OCI-LY7 (cell line): ENCODE data around the gene EPAS1. TPM values are rescaled to one million over a fixed set of nuclear protein-coding genes. Genes with fewer than 3 reads are reported as not detected.

ENCODE experiments used
- BruUV-seq: library from RNA; stranded (reverse); fragments of 400-500 nt; replicated peaks from 2 replicates; lab custom pipeline; 2021; lab: Mats Ljungman, UMichigan
- CTCF ChIA-PET: fragments of 300-600 bp; sonication (Branson Sonifier 250); formaldehyde crosslinking; loops from one replicate; lab custom pipeline; 2022; ENCODE audit warnings: antibody characterized with exemption; ENCODE audit not compliant: unreplicated experiment; lab: Charles Lee
- POLR2A ChIA-PET: fragments of 300-600 bp; sonication (Branson Sonifier 250); formaldehyde crosslinking; loops from one replicate; lab custom pipeline; 2022; ENCODE audit warnings: antibody characterized with exemption; lab: Charles Lee
- DNase-seq: peaks from one replicate; pipeline ENCODE4 v3.0.0-alpha.2; 2015; ENCODE audit warnings: low spot score
- H2AFZ ChIP-seq: fragments of 200-600 bp; sonication (generic), shearing (Covaris generic); 2 replicates; pipeline ENCODE4 v1.6.1; 2014; ENCODE audit warnings: mild to moderate bottlenecking, antibody characterized with exemption, low read length, moderate library complexity
- H3K27ac ChIP-seq: fragments of 200-600 bp; sonication (generic); 2 replicates; pipeline ENCODE4 v1.5.1; 2014; ENCODE audit warnings: mixed run types, low read depth, mild to moderate bottlenecking, moderate library complexity, low read length, inconsistent platforms; ENCODE audit not compliant: poor library complexity, severe bottlenecking
- H3K36me3 ChIP-seq: fragments of 200-600 bp; sonication (generic); 2 replicates; pipeline ENCODE4 v1.6.1; 2014; ENCODE audit warnings: mild to moderate bottlenecking, antibody characterized with exemption, low read length, moderate library complexity, mixed read lengths; ENCODE audit not compliant: insufficient read depth
- H3K4me1 ChIP-seq: fragments of 200-600 bp; sonication (generic); 2 replicates; pipeline ENCODE4 v1.5.1; 2014; ENCODE audit warnings: mild to moderate bottlenecking, low read length; ENCODE audit not compliant: insufficient read depth, poor library complexity, severe bottlenecking
- H3K4me2 ChIP-seq: fragments of 200-600 bp; sonication (generic); 2 replicates; pipeline ENCODE4 v1.6.1; 2014; ENCODE audit warnings: mild to moderate bottlenecking, low read length
- H3K4me3 ChIP-seq: fragments of 200-600 bp; sonication (generic); 2 replicates; pipeline ENCODE4 v1.5.1; 2014; ENCODE audit warnings: mild to moderate bottlenecking, low read depth, low read length; ENCODE audit not compliant: poor library complexity, severe bottlenecking
- H3K79me2 ChIP-seq: fragments of 200-600 bp; sonication (generic); 2 replicates; pipeline ENCODE4 v1.6.1; 2016; ENCODE audit warnings: low read depth, mild to moderate bottlenecking, low read length, moderate library complexity, mixed read lengths; ENCODE audit not compliant: insufficient read depth
- H3K9me2 ChIP-seq: fragments of 200-600 bp; sonication (generic); 2 replicates; pipeline ENCODE4 v1.6.1; 2016; ENCODE audit warnings: mild to moderate bottlenecking, low read length, mixed read lengths; ENCODE audit not compliant: insufficient read depth
- H3K9me3 ChIP-seq: fragments of 200-600 bp; sonication (generic); 2 replicates; pipeline ENCODE4 v1.6.1; 2014; ENCODE audit warnings: mild to moderate bottlenecking, mixed run types, low read length, mixed read lengths
- H4K20me1 ChIP-seq: fragments of 200-600 bp; sonication (generic); 2 replicates; pipeline ENCODE4 v1.6.1; 2014; ENCODE audit warnings: mild to moderate bottlenecking, antibody characterized with exemption, low read length, moderate library complexity, mixed read lengths; ENCODE audit not compliant: insufficient read depth
- CTCF ChIP-seq: fragments of 200-600 bp; sonication (generic); conservative IDR thresholded peaks from 2 replicates; pipeline ENCODE4 v1.5.1; 2014; ENCODE audit warnings: mild to moderate bottlenecking, antibody characterized with exemption, low read length, moderate library complexity, mixed read lengths
- EZH2phosphoT487 ChIP-seq: fragments of 200-600 bp; sonication (generic); IDR thresholded peaks from 2 replicates; pipeline ENCODE4 v1.6.1; 2018; ENCODE audit warnings: low read depth, borderline replicate concordance, mild to moderate bottlenecking, mixed run types, antibody characterized with exemption, low read length, moderate library complexity, mixed read lengths
- intact Hi-C: fragments of 100-400 bp; cut with micrococcal nuclease; formaldehyde crosslinking; loops from one replicate; pipeline ENCODE4 v1.10.0; 2022; ENCODE audit not compliant: unreplicated experiment
- total RNA-seq, 2 experiments: library from RNA; depleted of rRNA in 1 of 2; stranded (reverse); fragments of >200 nt in 1 of 2; shearing (Covaris generic) in 1 of 2; gene quantifications; 2 replicates each; pipeline ENCODE4 v1.2.3, GENCODE V29; 2014 to 2022

The EPAS1 gene
- total RNA-seq, 2 experiments from 2014 or later = 0.74 TPM; not detected in 1

GRCh38 chr2:46342566-46343315 is 45.5 kb downstream of the EPAS1 start:
- H3K27ac ChIP-seq = no peak overlapping the region
- no peak for DNase-seq

GRCh38 chr2:46344706-46345105 is 47.5 kb downstream of the EPAS1 start:
- no peaks in the 10 kb centered on the region for H3K4me1 ChIP-seq
- ChIA-PET CTCF (no interaction called here), POLR2A (no interaction called here)
- H3K4me3 ChIP-seq = no peak overlapping the region
- H3K9me2 ChIP-seq = no peaks in the 10 kb centered on the region
- H3K36me3 ChIP-seq = no peaks in the 10 kb centered on the region
- no peak overlapping the region for H2AFZ ChIP-seq
- H3K27ac ChIP-seq = no peak overlapping the region
- intact Hi-C loops = no loop called here
- no peaks in the 10 kb centered on the region for H4K20me1 ChIP-seq
- no peaks in the 10 kb centered on the region for H3K9me3 ChIP-seq
- no TSS peak for BruUV-seq
- no peak for TF ChIP-seq EZH2phosphoT487
- TF ChIP-seq CTCF = no peak
- no peaks in the 10 kb centered on the region for H3K79me2 ChIP-seq
- H3K4me2 ChIP-seq = no peak overlapping the region
- no peak for DNase-seq

More at GRCh38 chr2:46342566-46343315, 45.5 kb downstream of the EPAS1 start:
- Histone ChIP-seq H3K79me2 (no peaks in the 10 kb centered on the region), H4K20me1 (no peaks in the 10 kb centered on the region), H3K4me1 (no peaks in the 10 kb centered on the region), H3K4me3 (no peak overlapping the region), H3K4me2 (no peak overlapping the region), H3K9me3 (no peaks in the 10 kb centered on the region), H2AFZ (no peak overlapping the region), H3K9me2 (no peaks in the 10 kb centered on the region), H3K36me3 (no peaks in the 10 kb centered on the region)
- intact Hi-C loops = no loop called here
- BruUV-seq = no TSS peak
- ChIA-PET POLR2A (no interaction called here), CTCF (no interaction called here)
- TF ChIP-seq CTCF = no peak
- TF ChIP-seq EZH2phosphoT487 = no peak

GRCh38 chr2:46345775-46346174 is 48.6 kb downstream of the EPAS1 start:
- no peaks in the 10 kb centered on the region for H4K20me1 ChIP-seq
- CTCF ChIA-PET = no interaction called here
- no peak for DNase-seq
- H3K9me2 ChIP-seq = no peaks in the 10 kb centered on the region
- H3K4me3 ChIP-seq = no peak overlapping the region
- H3K9me3 ChIP-seq = no peaks in the 10 kb centered on the region
- TF ChIP-seq EZH2phosphoT487 (no peak), CTCF (no peak)
- no peaks in the 10 kb centered on the region for H3K36me3 ChIP-seq
- intact Hi-C loops = no loop called here
- POLR2A ChIA-PET = interaction anchor here (0.6 to 2.1 kb wide), 3 partner anchors 10 to 115 kb away, joined by 3 to 6 read pairs (median 3); no protein-coding TSS in a partner anchor
- no TSS peak for BruUV-seq
- no peaks in the 10 kb centered on the region for H3K79me2 ChIP-seq
- H3K27ac ChIP-seq = no peak overlapping the region
- H3K4me2 ChIP-seq = no peak overlapping the region
- no peaks in the 10 kb centered on the region for H3K4me1 ChIP-seq
- H2AFZ ChIP-seq = no peak overlapping the region
